Measurements from ENCODE around the gene CIITA.

Gene CIITA

DNA sequence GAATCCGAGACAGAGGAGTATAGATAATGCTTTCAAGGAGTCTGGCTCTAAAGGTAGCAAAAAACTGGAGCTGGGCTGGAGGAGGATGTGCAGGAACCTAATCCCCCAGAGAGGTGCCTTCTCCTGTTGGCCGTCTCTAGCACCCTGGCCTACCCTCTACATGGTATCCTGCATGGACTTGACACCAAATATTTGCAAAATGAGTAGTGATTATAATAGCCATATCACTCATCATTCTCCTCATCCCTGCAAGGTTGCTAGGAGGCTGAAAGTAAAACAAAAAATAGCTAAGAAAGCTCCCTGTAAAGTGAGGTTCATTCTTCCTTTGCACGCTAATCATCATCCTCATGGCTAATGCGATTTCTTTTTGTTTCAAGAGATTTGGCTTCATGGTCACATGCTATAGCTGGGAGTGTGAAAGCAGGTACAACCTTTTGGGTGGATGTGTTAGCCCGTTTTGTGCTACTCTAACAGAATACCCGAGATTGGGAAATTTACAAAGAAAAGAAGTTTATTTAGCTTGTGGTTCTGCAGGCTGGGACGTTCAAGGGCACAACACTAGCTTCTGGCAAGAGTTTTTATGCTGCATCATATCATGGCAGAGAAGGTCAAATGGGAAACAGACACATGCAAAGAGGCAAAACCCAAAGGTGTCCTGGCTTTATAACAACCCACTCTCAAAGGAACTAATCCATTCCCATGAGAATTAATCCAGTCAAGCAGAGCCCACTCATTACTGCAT, 27.1 kb upstream of the CIITA start:
- no peak for DNase-seq (ENCODE audit: low read depth)

GRCh38 chr16:10850478-10850850, 26.5 kb upstream of the CIITA start:
- no peak for DNase-seq (ENCODE audit: low read depth)

- no peak for DNase-seq (ENCODE audit: low read depth)
Measured at GRCh38 chr16:10851512-10851911, 25.5 kb upstream of the CIITA start.

DNA sequence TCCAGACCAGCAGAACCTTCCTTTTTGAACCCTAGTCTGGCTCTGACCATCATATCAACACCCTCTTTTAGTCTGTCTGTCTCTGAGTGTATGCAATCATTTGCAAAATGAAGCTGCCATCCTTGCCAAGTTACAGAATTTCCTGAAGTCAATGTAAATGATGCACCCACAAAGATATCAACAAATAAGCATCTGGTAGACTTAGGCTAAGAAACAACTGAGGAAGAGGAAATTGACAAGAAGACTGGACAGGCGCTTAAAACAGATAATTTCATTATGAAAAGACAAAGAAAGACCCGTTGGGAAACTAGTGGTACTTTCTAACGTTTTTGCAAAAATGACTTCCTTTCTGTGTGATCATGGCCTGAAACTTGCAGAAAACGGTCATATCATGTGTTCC, 24.7 kb upstream of the CIITA start:
- DNase-seq (ENCODE audit: low read depth): no peak

DNA sequence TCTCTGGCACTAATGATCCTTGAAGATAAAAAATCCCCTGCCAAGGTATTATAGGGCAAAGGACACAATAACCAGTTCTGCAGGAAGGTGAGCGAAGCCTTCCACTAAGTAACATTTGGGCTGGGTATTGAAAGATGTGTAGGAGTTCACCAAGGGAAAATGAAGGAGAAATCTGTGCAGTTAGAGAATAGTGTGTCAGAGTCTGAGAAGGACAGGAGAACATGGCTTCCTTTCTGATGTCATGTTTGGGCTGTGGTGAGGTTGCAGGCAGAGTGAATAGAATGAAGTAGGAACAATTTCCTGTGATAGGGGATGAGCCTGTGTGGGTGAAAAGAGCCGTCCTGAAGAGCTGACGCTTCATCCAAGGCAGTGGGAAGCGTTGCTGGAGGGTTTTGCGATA, 24.1 kb upstream of the CIITA start:
- no peak for DNase-seq (ENCODE audit: low read depth)

DNA sequence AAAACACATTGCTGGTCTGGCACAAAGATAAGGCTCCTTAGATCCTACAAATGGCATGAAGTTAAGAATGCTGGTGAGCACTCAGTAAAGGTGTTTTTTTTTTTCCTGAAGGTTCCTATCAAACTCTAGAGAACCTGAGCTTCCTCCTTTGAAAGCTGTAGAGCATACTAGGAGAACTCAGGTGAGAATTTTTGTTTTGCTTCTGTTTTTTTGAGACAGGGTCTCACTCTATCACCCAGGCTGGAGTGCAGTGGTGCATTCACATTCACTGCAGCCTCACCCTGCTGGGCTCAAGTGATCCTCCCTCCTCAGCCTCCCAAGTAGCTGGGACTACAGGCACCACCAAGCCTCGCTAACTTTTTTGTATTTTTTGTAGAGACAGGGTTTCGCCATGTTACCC, 21.0 kb upstream of the CIITA start:
- no peak for DNase-seq (ENCODE audit: low read depth)

DNA sequence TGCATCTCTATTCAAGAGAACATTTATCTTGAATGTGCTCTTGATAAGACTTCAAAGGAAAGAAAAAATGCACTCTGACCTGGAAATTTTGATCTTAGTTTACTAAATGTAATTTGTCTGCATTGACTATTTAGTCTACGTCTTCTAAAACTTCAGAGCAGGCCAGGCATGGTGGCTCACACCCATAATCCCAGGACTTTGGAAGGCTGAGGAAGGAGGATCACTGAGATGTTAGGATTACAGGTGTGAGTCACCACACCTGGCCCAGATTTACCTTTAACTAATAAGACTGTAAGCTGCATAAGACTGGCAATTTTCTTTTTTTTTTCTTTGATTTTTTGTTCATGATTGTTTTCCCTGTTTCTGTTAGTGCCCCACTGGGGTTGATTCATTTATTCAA, 18.8 kb upstream of the CIITA start:
- DNase-seq (ENCODE audit: low read depth): no peak

DNA sequence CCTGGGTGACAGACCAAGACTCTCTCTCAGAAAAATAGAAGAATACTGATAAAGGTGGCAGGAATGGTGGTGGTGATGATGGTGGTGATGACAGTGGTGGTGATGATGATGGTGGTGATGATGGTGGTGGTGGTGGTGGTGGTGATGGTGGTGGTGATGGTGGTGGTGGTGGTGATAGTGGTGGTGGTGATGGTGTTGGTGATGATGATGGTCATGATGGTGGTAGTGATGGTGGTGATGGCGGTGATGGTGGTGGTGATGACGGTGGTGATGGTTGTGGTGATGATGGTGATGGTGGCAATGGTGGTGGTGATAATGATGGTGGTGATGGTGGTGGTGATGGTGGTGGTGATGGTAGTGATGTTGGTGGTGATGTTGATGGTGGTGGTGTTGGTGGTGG, 18.0 kb upstream of the CIITA start:
- no peak for DNase-seq (ENCODE audit: low read depth)

- no peak for DNase-seq (ENCODE audit: low read depth)
Measured at GRCh38 chr16:10859658-10860057, 17.3 kb upstream of the CIITA start.

DNA sequence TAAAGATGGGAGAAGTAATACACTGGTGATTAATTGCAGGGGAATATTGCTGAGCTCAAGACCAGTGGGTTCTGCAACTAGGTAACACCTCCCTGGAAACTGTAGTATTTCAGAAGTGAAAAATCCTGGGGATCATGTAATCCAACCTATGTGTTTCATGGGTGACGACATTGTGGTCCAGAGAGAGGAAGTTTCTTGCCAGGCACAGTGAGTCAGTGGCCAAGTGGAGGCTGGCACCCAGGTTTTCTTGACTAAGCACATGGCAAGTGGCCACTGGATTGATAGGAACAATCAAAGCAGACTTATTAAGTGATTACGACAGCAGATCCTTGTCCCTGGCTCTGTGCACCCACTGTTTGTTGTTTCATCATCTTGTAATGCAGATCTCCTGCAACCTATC, 14.6 kb upstream of the CIITA start:
- peak; percentile 70 for DNase-seq (ENCODE audit: low read depth)

- DNase-seq (ENCODE audit: low read depth): no peak
Measured at GRCh38 chr16:10865991-10866966, 10.7 kb upstream of the CIITA start.

- DNase-seq (ENCODE audit: low read depth): no peak
Measured at GRCh38 chr16:10867199-10867598, 9.8 kb upstream of the CIITA start.

GRCh38 chr16:10868104-10868595, 8.9 kb upstream of the CIITA start:
- no peak for DNase-seq (ENCODE audit: low read depth)

DNA sequence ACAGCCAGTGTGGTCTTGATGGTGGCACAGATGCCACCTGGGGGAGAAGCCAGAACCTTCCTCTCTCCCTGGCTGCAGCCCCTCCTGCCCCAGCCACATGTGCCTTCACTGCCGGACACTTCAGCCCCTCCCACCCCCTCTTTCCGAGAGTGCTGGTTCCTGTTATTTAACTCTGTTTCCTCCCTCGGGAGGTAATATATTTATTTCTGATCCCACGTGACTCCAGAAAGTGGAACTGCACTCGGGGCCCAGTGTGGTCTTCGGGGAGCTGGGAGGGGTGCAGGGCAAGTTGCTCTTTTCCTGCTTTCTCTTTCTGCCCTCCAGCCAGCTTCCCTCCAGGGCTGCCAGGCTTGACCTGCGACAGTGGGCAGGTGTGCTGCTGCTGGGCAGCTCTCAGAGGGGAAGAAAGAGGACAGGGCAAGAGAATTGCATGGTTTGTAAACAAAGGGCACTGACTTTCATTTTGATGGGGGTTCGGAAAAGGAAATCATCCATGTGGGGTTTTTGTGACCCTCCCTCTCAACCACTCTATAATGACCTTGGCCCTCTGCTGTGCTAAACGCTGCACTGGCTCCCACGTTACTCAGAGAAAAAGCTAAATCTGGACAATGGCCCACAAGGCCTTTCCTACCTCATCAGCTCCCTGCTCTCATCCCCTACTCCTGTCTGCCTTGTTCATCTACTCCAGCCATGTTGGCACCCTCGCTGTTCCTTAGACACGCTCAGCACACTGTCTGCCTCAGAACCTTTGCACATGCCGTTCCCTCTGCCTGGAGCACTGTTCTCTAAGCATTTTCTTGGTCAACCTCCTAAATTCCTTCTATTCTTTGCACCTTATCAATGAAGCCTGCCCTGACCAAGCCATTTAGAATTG, 8.2 kb upstream of the CIITA start:
- DNase-seq (ENCODE audit: low read depth): no peak

- DNase-seq (ENCODE audit: low read depth): no peak
Measured at GRCh38 chr16:10870137-10870776, 6.7 kb upstream of the CIITA start.

- DNase-seq (ENCODE audit: low read depth): no peak
Measured at GRCh38 chr16:10870808-10871156, 6.2 kb upstream of the CIITA start.

- peak; percentile 82 for DNase-seq (ENCODE audit: low read depth)
Measured at GRCh38 chr16:10871157-10871991, 5.6 kb upstream of the CIITA start.

- no peak for DNase-seq (ENCODE audit: low read depth)
Measured at GRCh38 chr16:10876315-10876714, 687 bp upstream of the CIITA start.

- DNase-seq (ENCODE audit: low read depth): no peak
Measured at GRCh38 chr16:10877472-10877946, 507 bp downstream of the CIITA start.

GRCh38 chr16:10878328-10878643, 1.3 kb downstream of the CIITA start:
- no peak for DNase-seq (ENCODE audit: low read depth)
